Measurements from ENCODE around the gene SNRPA.
"Not testable (repeated sequence)": the region's sequence is repeated elsewhere in the genome, so short reads cannot be mapped to it uniquely, and the experiment has no call there.

The SNRPA gene

DNA sequence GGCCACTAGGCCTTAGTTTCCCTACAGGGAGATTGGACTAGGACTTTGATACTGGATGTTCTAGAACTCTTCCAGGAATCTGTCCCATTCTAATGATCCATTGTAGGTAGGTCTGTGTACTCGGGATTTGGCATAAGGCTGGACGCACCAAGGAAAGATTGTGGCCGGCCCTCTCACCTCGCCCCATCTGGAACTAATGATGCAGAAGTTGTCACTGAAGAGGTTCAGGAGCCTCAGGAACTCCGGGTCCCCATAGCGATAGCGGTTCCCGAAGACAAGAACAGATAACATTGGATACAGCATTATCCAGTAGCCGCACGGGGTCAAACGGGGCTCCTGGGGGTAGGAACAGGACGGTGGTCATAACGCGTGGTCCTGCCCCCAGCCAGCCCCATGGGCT, 59.2 kb downstream of the SNRPA start:
- Histone ChIP-seq H3K4me1 (ENCODE audit: control insufficient read depth, insufficient read depth, low read length, unreplicated experiment) (peaks cover 23% of the 10 kb centered on the region), H3K27ac (ENCODE audit: low read depth, low read length) (no peak overlapping the region; the same call in 1 of the 2 replicates), H2AFZ (ENCODE audit: low read length, unreplicated experiment) (no peak overlapping the region), H3K36me3 (ENCODE audit: insufficient read depth, low read length) (0 out of 2 replicates have a peak, but pooled peaks cover 3% of the 10 kb centered on the region), H3K79me2 (ENCODE audit: control insufficient read depth, insufficient read depth, low read length, unreplicated experiment) (peaks cover 17% of the 10 kb centered on the region), H3K27me3 (ENCODE audit: insufficient read depth, low read length) (no peaks in the 10 kb centered on the region), H3K4me3 (ENCODE audit: low read depth, low read length) (no peak overlapping the region)

DNA sequence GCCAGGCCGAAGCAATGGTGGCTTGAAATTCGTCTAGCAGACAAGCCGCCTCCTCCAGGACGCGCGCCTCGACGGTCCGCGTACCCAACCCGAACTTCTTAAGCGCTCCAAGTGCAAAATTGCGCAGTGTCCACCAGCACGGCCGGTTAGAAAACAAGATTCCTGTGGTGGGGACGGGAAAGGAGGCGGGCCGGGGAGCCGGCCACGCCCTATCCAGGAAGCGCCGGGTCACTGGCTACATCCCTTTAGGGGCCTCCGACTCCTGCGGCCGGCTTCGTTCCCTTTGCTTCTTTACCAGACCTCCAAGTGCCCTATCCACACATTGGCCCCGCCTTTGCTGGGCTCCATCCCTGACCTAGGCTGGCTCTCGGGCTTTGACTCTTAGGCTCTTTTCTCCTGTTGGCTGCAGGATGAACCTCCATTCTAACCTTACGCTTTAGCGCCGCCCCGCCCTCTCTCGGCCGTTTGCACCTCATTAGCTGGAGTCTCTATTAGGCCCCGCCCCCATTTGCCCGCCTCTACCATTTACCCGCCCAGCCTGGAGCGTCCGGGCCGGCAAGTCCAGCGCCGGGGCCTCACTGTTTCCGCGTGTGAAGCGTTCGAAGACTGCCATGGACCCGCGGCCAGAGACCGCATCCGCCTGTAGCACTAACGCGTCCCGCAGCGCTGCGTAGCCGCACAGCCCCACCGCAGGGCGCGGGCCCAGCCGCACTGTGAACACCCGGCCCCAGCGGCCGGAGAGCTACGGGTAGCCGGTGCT, 59.8 kb downstream of the SNRPA start:
- H3K4me1 ChIP-seq (ENCODE audit: control insufficient read depth, insufficient read depth, low read length, unreplicated experiment), result peaks cover 20% of the 10 kb centered on the region
- not testable (repeated sequence) for H2AFZ ChIP-seq (ENCODE audit: low read length, unreplicated experiment); H3K79me2 ChIP-seq (ENCODE audit: control insufficient read depth, insufficient read depth, low read length, unreplicated experiment); H3K27me3 ChIP-seq (ENCODE audit: insufficient read depth, low read length); H3K36me3 ChIP-seq (ENCODE audit: insufficient read depth, low read length); H3K27ac ChIP-seq (ENCODE audit: low read depth, low read length)
- H3K4me3 ChIP-seq (ENCODE audit: low read depth, low read length), result peak overlapping the region; percentile 60

DNA sequence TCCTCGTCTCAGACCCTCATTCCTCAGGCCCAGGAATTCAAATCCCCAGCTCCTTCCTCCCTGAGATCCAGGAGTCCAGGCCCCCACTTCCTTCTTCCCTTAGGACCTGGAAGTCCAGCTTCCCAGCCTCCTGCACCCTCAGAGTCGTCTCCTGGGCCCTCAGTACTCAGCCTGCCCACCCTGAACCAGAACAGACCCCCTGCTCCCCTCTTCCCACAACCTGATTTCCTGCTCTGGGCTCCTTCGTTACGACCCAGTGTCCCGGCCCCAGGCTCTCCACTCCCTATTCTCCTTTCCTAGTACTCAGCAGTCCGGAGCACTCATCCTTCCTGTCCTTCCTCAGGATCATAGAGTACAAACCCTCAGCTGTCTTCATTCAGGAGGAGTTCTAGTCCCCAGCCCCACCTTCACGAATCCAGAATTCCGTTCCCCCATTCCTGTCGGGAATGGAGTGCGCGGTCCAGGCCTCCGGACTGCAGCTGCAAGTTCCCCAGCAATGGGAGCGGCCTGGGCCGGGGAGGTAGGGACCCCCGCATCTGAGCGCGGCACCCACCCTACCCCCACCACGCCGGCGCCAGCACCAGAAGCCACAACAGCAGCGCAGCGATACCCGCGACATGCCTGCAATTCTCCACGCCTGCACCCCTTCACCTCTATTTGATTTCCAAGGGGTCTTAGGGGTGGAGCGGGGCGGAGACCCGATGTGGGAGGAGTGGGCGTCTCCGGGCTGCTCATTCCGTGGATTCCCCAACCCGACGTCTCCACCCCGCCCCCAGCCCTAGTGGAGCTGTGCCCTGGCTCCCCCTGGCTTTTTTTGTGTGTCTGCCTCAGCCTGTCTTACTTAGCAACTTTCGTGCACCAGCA, 60.7 kb downstream of the SNRPA start:
- 0 out of 2 replicates have a peak, but pooled peaks cover 3% of the 10 kb centered on the region for H3K36me3 ChIP-seq (ENCODE audit: insufficient read depth, low read length)
- peak overlapping the region; percentile 60 for H3K4me3 ChIP-seq (ENCODE audit: low read depth, low read length)
- peaks cover 13% of the 10 kb centered on the region for H3K4me1 ChIP-seq (ENCODE audit: control insufficient read depth, insufficient read depth, low read length, unreplicated experiment)
- no peak overlapping the region for H2AFZ ChIP-seq (ENCODE audit: low read length, unreplicated experiment)
- H3K27me3 ChIP-seq (ENCODE audit: insufficient read depth, low read length), result no peaks in the 10 kb centered on the region
- peaks cover 7% of the 10 kb centered on the region for H3K79me2 ChIP-seq (ENCODE audit: control insufficient read depth, insufficient read depth, low read length, unreplicated experiment)
- no peak overlapping the region for H3K27ac ChIP-seq (ENCODE audit: low read depth, low read length)

DNA sequence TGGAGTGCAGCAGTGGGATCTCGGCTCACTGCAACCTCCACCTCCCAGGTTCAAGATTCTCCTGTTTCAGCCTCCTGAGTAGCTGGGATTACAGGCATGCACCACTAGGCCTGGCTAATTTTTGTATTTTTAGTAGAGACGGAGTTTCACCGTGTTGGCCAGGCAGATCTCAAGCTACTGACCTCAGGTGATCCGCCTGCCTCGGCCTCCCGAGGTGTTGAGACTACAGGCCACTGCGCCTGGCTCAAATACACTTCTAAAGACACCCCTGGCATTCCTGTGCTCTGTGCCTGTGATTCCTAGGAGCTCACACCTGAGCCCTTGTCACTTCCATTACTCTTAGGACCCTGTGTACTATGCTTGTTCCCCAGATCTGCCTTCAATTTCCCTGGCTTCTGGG, 61.6 kb downstream of the SNRPA start:
- H3K79me2 ChIP-seq (ENCODE audit: control insufficient read depth, insufficient read depth, low read length, unreplicated experiment); H3K36me3 ChIP-seq (ENCODE audit: insufficient read depth, low read length); H3K27ac ChIP-seq (ENCODE audit: low read depth, low read length); H2AFZ ChIP-seq (ENCODE audit: low read length, unreplicated experiment); H3K4me1 ChIP-seq (ENCODE audit: control insufficient read depth, insufficient read depth, low read length, unreplicated experiment); H3K27me3 ChIP-seq (ENCODE audit: insufficient read depth, low read length); H3K4me3 ChIP-seq (ENCODE audit: low read depth, low read length): not testable (repeated sequence)

DNA sequence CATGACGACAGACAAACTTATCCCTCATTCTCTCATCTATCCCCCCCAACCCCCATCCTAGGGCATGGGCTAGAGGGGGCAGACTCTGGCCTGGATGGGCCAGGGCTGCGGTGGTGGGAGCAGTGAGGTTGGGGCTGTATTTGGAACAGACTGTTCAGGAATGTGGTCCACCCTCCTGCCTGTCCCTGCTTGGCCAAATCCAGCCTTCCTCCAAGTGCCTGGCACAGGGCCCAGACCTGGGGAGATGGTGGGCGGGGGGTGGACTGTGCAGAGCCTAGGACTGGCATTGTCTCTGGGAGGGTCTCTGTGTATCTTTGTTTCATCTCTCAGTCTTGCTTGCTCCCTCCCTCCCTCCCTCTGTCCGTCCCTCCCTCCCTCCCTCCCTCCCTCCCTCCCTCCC, 62.2 kb downstream of the SNRPA start:
- no peak overlapping the region for H3K4me3 ChIP-seq (ENCODE audit: low read depth, low read length)
- no peaks in the 10 kb centered on the region for H3K27me3 ChIP-seq (ENCODE audit: insufficient read depth, low read length)
- no peak overlapping the region for H3K27ac ChIP-seq (ENCODE audit: low read depth, low read length)
- 0 out of 2 replicates have a peak, but pooled peaks cover 3% of the 10 kb centered on the region for H3K36me3 ChIP-seq (ENCODE audit: insufficient read depth, low read length)
- H3K79me2 ChIP-seq (ENCODE audit: control insufficient read depth, insufficient read depth, low read length, unreplicated experiment), result no peaks in the 10 kb centered on the region
- H2AFZ ChIP-seq (ENCODE audit: low read length, unreplicated experiment), result no peak overlapping the region
- peaks cover 10% of the 10 kb centered on the region for H3K4me1 ChIP-seq (ENCODE audit: control insufficient read depth, insufficient read depth, low read length, unreplicated experiment)
